ENCODE data around the gene ABCC6.
"Not testable (repeated sequence)": the region's sequence is repeated elsewhere in the genome, so short reads cannot be mapped to it uniquely, and the experiment has no call there.

ABCC6 gene

DNA sequence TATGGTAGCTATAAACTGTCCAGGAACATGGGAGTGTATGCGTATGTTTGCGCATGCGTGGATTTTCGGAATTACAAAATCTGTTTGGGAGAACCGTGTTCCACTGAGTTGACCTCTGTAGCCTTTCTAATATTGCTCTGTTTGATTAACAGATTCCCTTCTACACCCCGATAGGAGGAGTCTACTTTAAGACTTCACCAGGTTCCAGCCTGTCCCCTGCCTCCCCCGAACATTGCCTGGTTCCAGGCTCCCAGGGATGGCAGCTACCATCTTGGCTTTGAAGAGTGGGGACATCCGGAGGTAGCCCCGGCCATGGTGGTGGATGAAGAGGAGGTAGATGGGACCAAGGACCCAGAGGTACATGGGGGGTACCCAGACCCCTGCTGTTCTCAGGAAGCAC, 1.9 kb downstream of the ABCC6 start:
- DNase-seq, result not testable (repeated sequence)

DNA sequence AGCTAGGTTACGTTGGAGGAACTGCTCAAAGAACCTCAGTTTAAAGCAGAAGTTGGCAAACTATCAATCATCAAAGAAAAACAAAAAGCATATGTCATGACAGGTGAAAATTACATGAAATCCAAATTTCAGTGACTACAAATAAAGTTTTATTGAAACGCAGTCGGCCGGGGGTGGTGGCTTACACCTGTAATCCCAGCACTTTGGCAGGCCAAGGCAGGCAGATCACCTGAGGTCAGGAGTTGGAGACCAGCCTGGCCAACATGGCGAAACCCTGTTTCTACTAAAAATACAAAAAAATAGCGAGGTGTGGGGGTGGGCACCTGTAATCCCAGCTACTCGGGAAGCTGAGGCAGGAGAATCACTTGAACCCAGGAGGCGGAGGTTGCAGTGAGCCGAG, 2.8 kb downstream of the ABCC6 start:
- DNase-seq, result not testable (repeated sequence)

DNA sequence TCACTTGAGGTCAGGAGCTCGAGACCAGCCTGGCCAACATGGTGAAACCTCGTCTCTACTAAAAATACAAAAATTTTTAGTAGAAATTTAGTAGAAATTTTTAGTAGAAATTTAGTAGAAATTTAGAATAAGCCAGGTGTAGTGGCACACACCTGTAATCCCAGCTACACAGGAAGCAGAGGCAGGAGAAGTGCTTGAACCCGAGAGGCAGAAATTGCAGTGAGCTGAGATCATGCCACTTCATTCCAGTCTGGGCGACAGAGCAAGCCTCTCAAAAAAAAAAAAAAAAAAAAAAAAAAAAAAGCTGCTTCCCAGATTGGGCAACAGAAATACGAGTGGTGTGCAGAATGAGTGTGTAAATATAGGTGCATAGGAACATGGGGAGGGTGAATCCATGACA, 4.5 kb downstream of the ABCC6 start:
- not testable (repeated sequence) for DNase-seq

DNA sequence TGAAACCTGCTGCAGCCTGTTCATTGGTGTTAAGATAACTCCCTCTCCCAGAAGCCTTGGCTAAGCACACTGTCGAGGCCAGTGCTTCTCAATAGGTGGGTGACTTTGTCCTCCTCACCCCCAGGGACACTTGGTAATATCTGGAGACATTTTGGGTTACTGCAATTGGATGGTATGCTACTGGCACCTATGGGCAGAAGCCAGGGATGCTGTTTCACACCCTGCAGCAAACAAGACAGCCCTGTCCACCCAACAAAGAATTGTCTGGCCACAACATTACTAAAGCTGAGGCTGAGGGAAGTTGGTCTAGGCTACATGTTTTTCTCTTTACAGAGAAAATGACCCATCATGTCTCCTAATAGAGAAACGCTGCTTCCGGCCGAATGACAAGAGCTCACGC, 4.9 kb downstream of the ABCC6 start:
- DNase-seq, result not testable (repeated sequence)

DNA sequence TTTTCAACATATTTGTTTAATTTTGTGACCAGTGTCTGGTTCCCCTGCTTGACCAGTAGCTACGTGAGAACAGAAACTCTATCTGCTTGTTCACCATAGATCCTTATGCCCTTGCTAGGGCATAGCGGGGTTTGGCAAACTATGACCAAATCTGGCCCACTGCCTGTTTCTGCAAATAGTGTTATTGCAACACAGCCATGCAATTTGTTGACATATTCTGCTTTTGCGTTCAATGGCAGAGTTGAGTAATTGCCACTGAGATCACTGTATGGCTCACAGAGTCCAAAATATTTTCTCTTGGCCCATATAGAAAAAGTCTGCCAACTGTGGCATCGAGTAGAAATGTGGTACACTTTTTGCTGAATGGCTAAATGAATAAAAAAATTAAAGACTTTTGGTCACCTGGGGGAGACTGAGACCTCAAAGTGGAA, 9.4 kb downstream of the ABCC6 start:
- not testable (repeated sequence) for DNase-seq

DNA sequence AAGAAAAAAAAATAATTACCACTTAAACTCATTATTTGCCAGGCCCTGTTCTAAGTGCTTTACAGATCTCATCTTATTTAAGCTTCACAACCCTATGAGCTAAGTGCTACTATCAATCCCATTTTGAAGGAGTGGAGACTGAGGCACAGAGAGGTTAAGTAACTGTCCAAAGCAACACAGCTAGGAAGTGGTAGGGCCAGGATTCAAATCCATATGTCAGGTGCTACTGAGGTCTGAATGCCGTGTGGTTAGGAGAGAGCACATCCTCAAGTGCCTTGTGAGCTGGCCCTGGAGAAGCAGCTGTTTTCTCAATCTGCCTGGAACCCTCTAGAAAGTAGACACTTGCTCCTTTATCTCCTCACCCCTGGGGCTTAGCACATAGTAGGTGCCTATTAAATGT, 11.9 kb downstream of the ABCC6 start:
- DNase-seq, result not testable (repeated sequence)

DNA sequence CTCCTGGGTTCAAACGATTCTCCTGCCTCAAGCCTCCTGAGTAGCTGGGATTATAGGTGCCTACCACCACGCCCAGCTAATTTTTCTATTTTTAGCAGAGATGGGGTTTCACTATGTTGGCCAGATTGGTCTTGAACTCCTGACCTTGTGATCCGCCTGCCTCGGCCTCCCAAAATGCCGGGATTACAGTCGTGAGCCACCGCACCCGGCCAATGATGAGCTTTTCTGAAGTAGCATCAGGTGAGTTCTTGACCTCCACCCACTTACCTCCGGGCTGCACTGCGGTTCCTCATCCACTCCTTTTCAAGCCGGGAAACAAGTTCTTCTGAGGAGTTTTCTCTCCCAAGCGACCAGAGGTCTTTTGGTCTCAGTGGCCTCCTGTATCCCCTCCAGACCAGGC, 14.8 kb downstream of the ABCC6 start:
- DNase-seq, result not testable (repeated sequence)

DNA sequence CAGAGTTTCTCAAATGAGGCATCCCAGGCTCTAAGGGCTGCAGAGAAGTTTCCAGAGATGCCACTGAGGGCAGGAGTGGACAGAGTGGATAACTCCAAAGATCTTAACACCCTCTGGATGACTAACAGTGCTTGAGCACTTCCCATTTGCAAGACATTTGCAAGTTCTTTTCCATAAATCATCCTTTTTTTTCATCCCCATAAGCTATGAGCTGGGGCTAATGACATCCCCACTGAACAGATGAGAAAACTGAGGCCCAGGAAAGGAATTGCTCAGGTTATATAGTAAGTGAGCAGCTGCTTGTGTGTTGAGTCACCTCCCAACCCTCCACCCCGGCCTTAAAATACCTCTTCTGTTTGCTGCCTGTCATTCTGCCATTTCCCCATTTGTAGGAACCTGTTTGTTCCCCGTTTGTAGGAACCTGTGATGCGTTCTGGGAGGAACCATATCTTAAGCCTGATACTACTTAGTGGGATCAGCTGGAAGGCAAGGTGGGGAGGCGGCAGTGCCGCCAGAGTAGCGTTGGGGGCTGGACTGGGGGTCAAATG, 15.4 kb downstream of the ABCC6 start:
- DNase-seq, result not testable (repeated sequence)

DNA sequence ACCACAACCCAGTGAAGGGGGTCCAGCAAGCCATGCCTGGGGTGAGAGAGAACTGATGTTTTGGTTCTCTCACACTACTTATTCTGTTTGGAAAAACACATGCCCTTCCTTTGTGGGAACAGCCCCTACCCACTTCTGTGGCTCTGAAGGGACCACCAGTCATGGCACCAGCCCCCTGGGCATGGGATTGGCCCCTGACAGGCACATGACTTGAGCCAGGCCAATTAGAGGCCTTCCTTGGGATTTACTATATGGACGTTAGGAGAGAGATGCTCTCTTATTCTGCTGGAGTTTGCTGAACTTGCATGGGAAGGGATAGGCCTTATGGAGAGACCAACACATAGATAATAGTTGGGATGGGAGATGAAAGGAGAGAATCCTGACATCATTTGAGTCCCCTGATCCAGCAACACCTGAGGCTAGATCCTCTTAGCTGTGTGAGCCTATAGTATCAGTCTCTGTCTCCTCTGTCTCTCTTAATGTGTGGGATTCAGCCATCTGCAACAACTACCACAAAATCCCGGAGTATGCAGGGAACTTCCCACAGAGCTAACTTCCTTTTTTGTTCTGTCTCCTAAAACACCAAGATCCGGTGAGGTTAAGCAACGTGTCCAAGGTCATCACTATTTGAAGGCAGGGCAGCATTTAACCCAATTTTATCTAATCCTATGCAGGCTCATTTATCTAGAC, 16.1 kb downstream of the ABCC6 start:
- not testable (repeated sequence) for DNase-seq

DNA sequence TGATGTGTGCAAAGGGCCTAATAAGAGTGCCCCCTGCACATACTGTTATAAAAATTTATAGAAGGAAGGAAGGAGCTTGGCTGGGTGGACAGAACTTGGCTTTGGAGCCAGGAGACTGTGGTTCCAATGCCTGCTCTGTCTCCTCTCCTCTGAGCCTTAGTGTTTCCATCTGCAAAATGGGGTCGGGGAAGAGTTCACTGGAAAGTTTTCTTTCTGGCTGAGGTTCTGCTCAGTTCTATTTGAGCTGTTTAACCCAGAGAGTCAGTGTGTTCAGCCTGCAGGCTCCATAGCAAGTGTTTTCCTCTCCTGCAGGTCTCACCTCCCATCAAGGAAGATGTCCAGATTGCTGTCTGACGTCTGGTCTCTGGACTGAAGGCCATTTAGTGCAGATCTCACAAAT, 17.4 kb downstream of the ABCC6 start:
- not testable (repeated sequence) for DNase-seq

DNA sequence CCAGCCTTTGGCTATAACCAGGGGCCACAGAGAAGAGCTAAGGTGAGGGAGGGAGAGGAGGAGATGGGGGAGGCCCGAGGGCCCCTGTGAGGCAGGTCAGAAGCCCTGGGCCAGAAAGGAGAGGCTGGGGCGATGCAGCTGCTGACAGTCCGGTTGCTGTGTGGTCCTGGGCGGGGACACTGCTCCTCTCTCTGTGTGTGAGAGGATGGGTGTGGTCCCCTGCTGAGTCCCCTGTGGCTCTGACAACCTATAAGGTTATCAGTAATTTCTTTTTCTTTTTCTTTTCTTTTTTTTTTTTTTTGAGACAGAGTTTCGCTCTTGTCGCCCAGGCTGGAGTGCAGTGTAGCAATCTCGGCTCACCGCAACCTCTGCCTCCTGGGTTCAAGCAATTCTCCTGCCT, 18.7 kb downstream of the ABCC6 start:
- not testable (repeated sequence) for DNase-seq

DNA sequence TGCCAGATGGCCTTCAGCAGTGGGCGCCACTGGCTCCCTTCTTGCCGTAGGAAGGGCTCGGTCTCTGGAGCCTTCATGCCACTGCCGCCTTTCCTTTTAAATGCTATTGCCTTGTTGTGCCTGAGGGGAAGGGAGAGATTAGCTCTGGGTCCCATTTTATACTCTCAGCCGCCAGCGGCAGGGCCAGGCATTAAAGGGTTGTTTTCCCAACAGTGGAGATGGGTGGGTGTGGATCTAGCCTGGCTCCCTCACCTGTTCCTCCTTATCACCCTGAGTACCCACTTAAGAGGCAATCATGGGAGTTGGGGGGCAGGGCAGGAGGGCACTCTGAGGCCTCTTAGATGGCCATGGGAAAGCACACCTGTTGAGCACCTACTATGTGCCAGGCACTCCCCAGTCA, 19.8 kb downstream of the ABCC6 start:
- DNase-seq, result not testable (repeated sequence)

DNA sequence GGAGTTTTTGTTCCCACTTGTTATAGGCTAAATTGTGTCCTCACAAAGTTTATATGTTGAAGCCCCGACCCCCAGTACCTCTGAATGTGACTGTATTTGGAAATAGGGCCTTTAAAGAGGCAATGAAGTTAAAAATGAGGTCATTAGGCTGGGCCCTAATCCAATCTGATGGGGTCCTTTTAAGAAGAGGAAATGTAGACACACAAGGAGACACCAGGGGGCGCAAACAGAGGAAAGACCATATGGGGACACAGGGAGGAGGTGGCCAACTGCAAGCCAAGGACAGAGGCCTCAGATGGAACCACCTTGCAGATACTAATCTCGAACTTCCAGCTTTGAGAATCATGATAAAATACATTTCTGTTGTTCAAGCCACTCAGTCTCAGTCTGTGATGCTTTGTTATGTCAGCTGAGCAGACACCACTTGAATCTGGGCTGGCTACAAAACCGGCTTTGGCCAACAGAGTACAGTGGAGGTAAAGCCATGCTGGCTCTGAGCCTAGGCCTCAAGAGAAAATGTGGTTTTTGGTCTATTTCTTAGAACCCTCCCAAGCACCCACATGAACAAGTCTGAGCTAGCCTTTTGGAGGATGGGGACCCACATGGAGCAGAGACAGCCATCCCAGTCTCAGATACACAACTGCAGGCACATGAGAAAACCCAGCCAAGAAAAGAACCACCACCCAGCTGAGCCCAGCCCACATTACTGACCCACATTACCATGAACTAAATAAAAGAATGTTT, 20.7 kb downstream of the ABCC6 start:
- peak; percentile 39 for DNase-seq

DNA sequence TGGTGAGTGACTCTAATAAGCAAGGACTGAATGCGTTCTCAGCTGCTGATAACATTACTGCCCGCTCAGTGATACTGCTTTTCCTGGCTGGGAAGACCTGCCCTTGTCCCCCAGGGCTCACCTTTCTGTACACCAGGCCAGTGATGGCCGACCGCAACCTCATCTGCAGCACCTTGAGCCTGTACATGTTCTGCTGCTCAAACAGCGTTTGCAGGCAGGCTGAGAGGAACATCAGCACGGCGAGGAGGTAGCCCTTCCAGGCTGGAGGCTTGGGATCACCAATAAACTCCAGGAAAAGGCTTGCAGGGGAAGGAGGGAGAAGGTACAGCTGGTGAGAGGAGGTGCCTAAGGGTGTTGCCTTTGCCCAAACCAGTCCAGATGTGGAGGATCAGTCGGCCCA, 21.4 kb downstream of the ABCC6 start:
- DNase-seq, result not testable (repeated sequence)

DNA sequence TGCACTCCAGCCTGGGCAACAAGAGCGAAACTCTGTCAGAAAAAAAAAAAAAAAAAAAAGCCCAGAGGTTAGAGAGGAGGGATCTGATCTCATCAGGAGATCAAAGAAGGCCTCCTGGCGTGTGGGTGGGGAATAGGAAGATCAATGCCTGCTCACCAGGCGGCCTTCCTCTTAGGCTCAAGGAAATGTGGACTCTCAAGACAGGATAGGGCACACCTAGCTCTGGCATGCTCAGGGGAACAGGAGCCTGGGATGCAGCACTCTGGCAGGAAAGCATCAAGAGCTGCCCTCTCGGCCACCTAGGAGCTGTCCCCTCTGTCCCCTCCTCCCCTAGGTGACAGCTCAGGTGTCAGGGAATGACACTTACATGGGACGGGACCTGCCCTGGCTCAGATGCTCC, 22.9 kb downstream of the ABCC6 start:
- DNase-seq, result not testable (repeated sequence)

DNA sequence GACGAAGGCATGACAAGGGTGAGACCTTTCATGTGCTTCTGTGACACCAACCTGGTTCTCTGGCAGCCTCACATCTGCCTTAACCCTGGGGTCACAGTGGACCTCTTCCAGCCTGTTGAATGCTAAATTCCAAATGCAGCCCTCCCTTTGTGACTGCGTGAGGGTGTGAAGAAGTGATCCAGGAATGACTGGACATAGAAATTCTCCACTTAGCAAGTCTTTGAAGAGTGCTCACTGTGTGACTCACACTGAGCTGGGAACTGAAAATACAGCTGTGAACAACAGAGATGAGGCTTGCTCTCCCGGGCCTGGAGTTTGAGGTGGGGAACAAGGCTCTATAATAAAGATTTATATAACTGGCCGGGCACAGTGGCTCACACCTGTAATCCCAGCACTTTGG, 23.9 kb downstream of the ABCC6 start:
- DNase-seq, result not testable (repeated sequence)

DNA sequence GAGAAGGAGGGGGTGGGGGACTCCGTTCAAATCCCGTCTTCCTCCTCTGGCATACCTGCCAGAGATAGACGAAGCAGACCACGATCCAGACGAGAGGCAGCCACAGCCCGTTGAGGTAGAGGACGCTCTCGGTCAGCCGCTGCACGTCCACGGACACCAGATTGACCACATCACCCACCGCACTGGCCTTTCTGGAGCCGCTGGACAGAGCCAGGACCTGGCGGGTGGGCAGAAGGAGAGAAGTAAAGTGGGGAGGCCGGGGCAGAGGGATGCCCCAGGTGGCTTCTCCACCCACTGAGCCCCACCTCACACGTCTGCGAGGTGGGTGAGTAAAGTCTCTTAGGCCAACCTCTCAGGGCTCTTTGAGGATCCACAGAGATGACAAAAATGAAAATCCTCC, 25.3 kb downstream of the ABCC6 start:
- DNase-seq, result no peak

DNA sequence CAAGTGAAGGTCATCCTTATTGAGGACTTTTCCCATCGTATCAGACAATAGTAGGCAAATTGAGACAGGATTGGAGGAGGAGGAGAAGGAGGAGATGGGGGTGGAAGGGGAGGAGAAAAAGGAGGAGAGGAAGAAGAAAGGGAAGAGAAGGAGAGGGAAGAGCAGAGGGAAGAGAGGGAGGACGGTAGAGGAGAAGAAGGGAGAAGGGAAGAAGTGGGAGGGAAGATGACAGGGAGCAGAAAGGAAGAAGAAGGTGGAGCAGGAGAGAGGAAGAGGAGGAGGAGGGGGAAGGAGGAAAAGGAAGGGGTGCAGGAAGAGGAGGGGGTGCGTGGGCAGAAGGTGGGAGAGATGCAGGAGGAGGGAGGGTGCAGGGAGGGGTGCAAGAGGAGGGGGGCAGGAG, 26.0 kb downstream of the ABCC6 start:
- no peak for DNase-seq

DNA sequence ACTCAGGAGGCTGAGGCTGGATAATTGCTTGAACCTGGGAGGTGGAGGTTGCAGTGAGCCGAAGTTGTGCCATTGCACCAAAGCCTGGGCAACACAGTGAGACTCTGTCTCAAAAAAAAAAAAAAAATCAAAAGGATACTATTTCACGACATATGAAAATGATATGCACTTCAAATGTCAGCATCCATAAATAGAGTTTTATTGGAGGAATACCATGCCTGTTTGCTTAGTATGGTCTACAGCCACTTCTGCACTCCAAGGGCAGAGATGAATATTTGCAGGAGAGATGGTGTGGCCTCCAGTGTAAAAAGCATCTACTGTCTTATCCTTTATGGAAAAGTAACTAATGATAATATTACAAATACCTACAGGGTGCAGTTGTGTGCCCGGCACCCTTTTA, 27.2 kb downstream of the ABCC6 start:
- DNase-seq, result no peak

DNA sequence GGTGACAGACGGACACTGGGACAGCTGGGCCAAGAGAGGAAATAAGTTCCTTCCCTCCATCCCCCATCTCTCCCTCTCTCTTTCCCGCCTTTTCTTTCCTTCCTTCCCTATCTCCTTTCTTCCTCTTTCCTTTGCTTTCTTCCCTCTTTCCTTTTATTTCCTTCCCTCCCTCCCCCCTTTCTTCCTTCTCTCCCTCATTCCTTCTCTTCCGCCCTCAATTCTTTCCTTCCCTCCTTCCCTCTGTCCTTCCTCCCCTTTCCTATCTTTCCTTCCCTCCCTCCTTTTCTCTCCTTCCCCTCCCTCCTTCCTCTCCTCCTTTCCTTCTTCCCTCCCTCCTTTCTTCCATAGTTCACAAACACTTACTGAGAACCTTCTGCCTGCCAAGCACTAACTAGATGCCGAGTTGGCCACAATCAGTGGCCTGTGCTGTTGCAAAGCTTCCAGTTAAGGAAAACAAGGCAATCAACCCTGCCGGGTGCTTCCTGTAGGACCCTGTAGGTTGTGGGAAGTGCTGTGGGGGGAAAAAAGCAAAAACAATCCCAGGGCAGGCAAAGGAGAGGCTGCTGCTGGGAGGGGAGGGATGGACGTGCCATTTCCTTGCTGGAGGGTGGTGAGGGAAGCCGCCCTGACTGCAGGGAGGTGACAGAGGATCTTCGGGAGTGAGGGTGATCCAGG, 31.7 kb downstream of the ABCC6 start:
- no peak for DNase-seq

DNA sequence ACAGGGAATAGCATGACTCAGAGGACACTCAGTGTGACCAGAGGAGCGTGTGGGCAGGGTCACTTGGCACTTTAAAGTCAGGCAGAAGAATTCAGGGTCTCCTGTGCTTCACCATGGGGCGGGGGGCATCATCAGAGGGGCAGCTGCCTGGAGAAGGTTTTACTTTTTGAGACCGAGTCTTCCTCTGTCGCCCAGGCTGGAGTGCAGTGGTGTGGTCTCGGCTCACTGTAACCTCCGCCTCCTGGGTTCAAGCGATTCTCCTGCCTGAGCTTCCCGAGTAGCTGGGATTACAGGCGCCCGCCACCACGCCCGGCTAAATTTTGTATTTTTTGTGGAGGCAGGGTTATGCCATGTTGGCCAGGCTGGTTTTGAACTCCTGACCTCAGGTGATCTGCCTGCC, 32.3 kb downstream of the ABCC6 start:
- DNase-seq, result not testable (repeated sequence)

DNA sequence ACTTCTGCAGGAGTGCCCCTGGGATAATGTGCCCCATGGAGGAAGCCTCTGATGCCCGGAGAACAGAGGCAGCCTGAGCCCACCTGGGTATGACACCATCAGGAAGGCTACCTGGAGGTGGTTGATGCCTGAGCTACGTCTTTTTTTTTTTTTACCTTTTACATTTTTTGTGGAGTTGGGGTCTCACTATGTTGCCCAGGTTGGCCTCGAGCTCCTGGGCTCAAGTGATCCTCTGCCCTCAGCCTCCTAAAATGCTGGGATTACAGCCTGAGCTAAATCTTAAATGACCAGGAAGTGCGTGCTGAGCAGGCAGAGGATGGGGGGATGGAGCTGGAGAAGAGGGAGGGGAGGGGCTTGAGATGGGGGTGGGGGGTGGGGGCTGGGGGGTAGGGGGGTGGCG, 32.7 kb downstream of the ABCC6 start:
- DNase-seq, result no peak

DNA sequence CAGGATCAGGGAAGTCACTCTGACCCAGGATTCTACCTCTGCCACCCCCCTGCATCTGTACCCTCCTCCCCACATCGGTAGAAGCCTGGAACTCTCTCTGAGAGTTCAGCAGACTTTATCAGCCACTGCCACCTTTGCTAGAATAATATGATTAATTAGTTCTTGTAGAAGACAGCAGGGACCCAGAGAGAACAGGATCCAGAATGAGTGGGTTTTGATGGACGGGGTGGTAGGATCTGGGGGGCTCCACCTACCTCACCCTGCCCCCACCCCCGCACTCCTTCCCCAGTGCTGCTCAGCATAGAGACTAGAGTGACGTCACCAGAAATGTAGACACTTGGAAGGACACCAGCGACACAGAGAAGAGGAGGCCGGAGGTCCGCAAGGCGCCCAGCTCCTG, 33.5 kb downstream of the ABCC6 start:
- no peak for DNase-seq

DNA sequence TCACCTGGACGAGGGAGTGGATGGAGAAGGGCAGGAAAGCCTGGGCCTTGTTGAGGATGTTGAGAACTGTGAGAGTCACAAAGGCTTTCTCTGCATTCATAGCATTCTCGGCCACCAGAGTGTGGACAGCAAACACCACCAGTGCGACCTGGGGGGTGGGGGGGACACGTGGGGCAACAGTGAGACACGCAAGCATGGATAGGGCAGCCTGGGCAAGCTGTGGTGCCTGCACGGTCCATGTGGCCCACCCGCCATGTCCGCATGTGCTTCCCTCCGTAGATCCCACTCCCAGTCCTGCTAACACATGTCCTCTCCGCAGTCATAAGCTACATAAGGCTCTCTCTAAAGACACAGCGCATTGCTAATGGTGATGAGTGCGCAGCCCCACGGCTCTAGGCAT, 34.5 kb downstream of the ABCC6 start:
- no peak for DNase-seq

Measured in NCI-H2171 treated with DMSO at 0.1 percent for 48 hours (cell line).